B cell (primary cell): ENCODE results near the gene CHST10.

Source experiments
- EZH2 ChIP-seq: IDR thresholded peaks from 2 replicates; pipeline ENCODE4 v1.6.1; 2012; ENCODE audit warnings: borderline replicate concordance, low read depth, mild to moderate bottlenecking, moderate library complexity, low read length; ENCODE audit not compliant: insufficient read depth, poor library complexity, severe bottlenecking
- TF ChIP-seq, protein P1 (sequence below): fragments of 200-600 bp; IDR thresholded peaks from one replicate; pipeline ENCODE4 v1.8.0; 2022; ENCODE audit warnings: antibody characterized with exemption, mild to moderate bottlenecking

DNA sequence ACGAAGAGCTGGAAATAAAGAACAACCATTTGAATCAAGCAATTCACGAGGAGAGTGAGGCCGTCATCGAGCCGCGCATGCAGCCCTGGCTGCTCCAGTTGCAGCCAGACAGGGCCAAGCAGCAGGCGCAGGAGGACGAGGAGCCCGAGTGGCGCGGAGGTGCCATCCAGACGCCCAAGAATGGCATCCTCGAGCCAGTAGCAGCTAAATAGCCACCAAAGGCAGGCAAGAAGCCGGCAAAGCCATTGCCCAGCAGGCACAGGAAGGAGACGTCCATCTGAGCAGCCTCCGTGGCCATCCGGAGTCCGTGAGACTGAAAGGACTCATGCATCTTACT is 8.9 kb upstream of the CHST10 start:
- TF ChIP-seq, protein P1, sequence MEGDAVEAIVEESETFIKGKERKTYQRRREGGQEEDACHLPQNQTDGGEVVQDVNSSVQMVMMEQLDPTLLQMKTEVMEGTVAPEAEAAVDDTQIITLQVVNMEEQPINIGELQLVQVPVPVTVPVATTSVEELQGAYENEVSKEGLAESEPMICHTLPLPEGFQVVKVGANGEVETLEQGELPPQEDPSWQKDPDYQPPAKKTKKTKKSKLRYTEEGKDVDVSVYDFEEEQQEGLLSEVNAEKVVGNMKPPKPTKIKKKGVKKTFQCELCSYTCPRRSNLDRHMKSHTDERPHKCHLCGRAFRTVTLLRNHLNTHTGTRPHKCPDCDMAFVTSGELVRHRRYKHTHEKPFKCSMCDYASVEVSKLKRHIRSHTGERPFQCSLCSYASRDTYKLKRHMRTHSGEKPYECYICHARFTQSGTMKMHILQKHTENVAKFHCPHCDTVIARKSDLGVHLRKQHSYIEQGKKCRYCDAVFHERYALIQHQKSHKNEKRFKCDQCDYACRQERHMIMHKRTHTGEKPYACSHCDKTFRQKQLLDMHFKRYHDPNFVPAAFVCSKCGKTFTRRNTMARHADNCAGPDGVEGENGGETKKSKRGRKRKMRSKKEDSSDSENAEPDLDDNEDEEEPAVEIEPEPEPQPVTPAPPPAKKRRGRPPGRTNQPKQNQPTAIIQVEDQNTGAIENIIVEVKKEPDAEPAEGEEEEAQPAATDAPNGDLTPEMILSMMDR = no peak
- no peak for TF ChIP-seq EZH2
